ENCODE results near the gene TRAF1.
"Not testable (repeated sequence)": the region's sequence is repeated elsewhere in the genome, so short reads cannot be mapped to it uniquely, and the experiment has no call there.

Gene TRAF1, protein sequence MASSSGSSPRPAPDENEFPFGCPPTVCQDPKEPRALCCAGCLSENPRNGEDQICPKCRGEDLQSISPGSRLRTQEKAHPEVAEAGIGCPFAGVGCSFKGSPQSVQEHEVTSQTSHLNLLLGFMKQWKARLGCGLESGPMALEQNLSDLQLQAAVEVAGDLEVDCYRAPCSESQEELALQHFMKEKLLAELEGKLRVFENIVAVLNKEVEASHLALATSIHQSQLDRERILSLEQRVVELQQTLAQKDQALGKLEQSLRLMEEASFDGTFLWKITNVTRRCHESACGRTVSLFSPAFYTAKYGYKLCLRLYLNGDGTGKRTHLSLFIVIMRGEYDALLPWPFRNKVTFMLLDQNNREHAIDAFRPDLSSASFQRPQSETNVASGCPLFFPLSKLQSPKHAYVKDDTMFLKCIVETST

DNA sequence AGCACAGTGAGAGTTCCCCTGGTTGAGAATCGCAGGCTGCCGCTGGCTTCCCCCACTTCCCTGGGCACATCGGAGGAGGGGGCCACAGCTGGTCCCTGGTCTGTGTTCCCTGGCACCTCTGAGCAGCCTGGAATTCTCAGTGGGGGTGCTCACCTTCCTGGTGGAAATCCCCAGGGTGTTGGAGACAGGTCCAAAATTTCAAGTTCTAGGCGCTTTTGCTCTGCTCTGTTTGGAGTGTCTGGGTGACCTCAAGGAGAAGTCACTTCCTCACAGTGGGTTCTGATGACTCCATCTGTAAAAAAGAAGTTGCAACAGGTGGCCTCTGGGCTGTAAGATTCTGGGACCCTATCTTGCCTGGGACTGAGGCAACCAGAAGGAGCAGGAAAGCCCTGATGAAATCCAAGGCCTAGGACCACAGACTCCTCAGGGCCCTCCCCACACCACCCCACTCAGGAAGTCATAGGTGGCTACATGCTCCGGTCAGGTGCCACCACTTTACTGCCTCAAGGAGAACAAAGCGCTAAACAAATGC lies at the start of gene TRAF1:
TSS of gene TRAF1 (minus strand) at position 400 of the 532 bp plus-strand sequence. CDS start 721 bp downstream, outside the sequence.
- DNase-seq: peak in 1 of 2 donors; percentile 64

DNA sequence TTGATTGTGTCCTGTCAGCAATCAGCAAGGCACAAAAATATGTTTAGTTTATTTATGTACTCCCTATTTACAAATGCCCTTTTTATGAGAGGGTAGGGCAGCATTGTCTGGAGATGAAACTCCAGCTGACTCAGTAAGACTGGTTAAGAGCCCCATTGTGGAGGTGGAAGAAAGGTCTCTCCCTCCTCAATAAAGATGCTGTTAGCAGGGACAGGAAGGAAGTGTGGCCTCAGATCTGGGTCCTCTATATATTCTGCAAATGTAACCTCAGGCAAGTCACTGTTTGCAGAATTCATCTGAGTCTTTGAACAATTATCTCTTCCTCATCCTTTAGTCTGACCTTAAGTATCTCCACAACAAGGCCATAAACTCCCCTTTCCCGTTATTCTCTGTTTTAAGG lies 48.3 kb upstream of the TRAF1 start:
- DNase-seq: no peak

DNA sequence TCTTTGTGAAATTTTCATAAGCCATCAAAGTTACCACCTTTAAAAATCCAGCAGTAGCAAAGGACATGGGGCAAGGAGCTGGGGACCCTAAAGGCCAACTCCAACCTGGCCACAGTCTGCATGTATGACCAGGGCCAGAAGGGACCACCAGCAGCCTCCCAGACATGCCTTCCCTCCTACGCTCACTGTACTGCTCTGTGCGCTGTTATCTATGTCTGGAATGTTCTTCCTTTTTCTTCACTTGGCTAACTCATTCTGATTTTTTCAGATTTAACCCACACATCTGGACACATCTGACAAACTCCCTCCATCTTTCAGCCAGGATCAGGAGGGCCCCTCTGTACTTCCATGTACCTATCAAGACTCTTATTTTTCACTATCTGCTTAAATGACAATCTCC lies 47.6 kb upstream of the TRAF1 start:
- no peak for DNase-seq

DNA sequence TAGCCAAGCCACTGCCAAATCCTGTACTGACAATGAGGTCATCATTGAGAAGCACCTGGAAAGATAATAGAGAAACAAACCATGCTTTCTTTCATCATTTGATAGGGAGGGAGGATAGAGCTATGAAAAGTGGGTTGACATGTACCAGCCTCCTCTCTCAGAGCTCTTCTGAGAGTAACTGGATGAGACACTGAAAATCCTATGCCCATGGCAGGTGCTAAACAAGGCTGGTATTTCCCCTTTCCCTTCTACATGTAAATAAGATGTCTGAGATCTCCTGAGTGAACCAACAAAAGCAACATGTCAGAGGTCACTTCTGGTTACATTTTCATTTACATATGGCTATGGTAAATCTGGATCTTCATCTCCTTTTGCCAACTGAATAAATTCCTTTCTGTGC lies 45.3 kb upstream of the TRAF1 start:
- no peak for DNase-seq

DNA sequence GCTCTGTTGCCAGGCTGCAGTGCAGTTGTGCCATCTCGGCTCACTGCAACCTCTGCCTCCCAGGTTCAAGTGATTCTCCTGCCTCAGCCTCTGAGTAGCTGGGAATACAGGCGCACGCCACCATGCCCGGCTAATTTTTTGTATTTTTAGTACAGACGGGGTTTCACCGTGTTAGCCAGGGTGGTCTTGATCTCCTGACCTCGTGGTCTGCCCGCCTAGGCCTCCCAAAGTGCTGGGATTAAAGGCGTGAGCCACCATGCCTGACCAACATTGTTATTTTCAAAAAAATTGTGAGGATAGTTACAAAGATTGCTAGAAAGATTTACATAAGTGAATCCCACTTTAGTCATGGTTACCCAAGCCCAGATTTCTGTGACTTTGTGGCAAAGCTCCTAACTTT lies 44.9 kb upstream of the TRAF1 start:
- DNase-seq: not testable (repeated sequence)

DNA sequence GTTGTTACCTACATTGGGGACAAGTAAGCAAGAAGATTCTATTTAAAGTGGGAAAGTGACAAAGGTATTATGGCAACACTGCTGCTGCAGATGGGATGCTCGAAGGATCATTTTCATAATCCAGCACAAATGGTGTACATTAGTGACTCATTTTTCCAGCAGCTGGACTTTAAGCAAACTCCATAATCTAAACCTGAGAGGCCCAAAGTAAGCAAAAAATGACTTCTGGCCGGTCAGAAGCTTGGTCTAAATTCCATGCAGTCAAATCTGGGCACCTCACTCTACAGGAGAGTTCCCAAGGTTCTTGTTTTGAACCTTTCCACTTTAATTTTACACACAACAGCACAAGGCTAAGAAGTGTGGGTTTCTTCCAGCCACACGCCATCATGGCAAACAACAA lies 43.6 kb upstream of the TRAF1 start:
- DNase-seq: no peak

DNA sequence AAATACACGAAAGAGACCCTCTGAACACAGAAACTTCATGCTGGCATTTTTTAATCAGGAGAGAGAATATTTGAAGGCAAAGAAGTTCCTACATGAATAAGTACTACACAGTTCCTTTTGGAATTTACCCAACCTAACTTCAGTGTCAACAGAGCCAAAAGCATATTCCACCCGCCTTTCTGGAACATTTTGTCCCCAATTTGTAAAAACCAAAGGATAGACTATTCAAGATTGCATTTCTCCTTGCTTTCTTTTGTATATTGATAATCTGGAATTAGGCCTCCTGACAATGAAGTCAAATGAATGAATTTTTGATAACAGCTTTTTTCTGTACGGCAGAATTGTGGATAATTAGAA lies 39.4 kb upstream of the TRAF1 start:
- DNase-seq: no peak

DNA sequence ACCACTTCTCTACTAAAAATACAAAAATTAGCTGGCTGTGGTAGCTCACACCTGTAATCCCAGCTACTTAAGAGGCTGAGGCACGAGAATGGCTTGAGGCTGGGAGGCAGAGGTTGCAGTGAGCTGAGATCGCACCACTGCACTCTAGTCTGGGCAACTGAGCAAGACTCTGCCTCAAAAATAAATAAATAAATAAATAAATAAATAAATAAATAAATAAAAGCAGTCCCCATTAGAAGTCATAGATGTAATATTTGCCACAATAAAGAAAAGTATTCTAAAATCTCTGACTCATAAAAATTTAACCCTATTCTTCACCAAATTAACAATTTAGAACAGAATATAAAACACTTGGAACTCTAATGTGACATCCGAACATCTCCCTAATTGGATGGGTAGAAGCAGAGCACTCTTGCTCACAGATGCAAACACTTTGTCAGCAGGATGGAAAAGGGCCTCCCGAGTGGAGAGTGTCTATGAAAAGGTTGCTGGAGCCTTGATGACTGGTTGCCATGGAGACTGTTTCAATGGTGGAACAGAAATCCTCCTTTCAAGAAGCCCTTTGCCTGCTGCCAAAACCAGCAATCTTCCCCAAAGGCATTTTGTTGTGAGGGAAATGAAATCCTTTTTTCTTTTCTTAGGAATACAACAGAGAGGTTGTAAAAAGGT lies 38.9 kb upstream of the TRAF1 start:
- DNase-seq: no peak

DNA sequence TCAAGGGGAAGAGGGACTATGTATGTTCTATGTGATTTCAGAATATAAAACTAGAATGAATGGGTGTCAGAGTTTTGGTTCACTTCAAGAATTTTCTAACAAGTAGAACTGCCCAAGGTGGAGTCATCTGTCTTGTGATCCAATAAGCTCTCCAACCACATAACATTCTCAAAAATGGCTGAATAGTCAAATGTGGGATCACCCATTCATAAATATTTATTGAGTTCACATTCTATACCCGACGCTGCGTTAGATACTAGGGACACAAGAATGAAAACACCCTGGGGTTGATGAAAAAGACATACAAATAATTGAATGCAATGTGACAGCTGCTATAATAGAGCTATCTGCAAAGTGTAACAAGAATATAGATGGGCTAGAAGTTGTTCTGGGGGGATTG lies 35.3 kb upstream of the TRAF1 start:
- DNase-seq: no peak

DNA sequence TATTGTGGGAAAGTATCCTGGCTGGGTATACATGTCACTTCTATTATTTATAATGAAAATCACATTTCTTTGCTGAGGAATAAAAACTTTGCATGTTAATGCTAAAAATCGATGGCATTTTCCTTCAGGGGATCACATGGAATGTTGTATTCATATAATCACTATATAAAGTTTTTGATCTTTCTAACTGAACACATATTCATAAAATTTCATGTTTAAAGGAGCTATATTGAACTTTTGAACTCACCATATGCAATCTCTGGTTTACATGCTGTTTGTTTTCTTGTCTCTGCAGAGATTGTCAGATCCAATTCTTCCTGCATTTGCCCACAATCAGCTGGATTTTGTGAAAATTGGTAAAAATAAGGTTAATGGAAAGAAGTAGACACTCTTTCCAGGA lies 33.4 kb upstream of the TRAF1 start:
- DNase-seq: no peak

DNA sequence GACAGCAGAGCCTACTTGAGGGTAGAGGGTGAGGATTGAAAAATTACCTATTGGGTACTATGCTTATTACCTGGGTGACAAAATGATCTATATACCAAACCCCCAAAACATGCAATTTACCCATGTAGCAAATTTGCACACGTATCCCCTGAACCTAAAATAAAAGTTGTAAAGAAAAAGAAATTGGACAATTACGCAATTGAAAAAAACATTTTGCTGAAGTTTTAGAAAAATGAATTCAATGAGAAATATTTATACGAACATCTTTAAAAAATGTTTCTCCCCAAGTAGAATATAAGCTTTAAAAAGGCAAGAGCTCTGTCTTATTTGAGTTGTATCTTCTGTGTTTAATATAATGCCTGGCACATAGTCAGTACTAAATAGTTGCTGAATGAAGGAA lies 30.3 kb upstream of the TRAF1 start:
- DNase-seq: no peak

DNA sequence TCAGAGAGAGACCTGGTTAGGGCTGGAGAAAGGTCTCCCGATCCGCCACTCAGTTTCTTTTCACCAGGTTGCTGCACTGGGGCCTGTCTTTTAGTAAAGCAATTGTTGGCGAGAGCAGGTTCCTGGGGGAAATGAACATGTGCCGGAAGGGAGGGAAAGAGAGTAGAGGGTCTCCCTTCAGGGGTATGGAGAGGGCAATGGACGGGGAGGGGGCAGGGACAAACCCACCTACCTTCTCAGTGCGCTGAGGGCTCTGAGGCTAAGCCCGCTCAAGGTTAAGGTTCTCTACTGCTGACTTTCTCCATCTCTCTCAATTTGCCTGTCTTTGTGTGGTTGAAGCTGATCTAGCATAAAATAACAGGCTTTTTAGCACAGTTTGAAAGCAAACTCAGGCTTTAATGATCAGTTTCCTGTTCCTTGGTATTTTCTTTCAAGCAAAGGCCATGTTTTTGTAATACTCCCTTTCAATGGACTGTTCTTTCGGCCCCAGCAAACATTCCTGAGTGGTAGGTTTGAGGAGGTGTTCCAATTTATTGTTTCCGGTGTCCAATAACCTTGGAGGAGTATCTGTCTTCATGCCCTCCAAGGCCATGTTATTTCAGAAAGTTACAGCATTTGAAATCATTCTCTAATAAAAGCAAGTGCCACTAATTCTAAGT lies 25.5 kb upstream of the TRAF1 start:
- DNase-seq: no peak

DNA sequence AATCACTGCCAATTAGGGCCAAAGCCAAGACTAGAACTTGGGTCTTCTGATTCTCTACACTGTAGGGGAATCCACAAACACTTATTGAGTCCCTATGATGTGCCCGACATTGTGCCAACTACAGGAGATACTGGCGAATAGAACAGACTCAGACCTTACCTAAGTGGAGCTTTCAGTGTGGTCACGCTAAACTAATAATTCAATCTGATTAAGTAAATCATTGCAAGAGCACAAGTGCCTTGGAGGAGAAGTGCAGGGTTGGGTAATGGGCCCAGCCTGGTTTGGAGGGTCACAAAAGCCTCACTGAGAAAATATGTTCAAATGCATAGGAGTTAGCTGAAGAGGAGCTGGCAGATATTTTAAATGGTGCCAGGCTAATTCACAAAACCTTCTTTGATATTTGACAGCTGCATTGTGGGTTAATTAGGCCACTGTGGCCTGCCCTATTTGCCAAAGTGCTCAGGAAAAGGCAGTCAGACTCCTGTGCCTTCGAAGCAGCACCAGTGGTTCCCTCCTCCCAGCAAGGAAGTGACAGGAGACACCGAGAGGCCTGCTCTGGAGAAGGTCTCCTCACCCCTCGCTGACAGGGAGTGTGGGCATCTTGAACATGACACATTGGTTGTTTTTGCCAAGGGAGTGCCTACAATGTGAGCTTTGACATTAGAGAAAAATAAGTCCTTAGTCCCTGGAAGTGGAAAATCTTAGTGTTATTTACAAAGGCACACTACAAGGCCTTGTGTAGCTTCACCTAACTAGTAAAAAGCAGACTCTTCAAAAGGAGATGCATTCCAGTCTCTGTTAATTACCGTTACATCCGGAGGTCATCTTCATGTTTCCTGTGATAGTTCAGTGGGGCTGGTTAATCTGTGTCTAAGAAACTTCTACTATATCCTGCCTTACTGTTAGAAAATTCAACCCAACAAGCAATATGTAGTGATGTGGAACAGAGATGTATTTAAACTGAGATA lies 24.1 kb upstream of the TRAF1 start:
- no peak for DNase-seq

DNA sequence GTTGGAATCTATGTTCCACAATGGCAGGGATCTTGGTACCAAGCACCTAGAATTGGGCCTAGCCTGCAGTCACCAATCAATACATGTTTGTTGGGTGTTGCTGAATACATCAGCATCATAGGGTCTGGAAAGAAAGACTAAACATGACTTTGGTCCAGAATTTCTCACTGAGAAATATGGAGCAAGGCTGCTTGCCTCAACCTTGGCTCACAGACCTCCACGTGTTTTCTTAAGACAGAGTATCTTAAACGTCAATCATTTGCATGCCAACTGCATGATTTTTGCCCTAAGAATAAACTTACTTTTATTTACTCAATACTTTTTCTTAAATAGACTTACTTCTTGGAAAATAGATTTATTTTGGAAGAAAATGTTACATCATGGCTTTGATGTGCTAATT lies 22.7 kb upstream of the TRAF1 start:
- DNase-seq: no peak

DNA sequence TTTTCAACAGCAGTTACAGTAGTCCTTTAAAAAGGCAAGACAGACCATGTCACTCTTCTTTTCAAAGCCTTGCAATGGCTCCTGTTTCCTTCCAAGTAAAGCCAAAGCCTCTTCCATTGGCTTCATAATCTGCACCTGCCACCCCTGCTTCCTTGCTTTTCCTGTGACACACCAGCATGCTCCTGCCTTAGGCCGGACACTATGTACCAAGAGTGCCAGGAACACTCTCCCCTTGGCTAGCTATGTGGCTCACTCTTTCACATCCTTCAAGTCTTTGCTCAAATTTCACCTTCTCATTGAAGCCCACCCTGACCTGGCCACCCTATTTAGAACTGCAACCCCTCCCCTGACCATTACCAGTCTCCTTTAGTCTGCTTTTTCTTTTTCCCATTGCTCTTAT lies 22.2 kb upstream of the TRAF1 start:
- DNase-seq: no peak

DNA sequence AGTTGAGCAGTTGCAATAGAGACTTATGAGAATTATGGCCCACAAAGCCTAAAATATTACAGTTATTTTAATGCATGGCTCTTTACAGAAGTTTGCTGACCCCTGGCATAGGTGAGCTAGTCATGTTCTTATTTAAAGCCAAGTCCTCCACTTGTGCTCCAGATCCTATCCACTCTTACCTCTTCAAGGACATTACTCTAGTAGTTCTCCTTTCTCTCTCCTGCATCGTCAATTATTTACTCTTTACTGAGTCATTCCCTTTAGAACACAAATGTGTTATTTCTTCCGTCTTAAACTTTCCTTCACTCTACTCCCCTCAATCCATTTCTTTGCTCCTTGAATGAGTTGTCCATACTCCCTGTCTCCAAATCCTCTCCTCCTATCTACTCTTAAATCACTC lies 20.6 kb upstream of the TRAF1 start:
- no peak for DNase-seq

DNA sequence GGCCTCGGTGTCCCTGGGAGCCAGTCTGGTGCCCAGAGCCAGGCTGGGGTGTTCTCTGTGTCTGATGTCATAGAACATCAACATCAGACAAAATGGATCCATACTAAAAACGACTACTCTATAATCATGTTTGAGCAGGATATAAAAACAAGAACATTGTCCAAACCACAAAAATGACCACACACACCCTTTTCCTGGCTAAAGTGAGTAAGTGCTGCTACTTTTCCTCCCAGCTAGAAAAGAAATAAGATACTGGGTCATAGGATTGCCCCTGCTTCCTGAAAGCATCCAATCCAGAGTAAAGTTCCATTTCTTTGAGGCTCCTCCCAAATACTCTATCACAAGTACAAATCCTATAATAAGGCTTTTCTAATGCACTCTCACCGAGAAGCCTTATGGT lies 19.7 kb upstream of the TRAF1 start:
- DNase-seq: no peak

DNA sequence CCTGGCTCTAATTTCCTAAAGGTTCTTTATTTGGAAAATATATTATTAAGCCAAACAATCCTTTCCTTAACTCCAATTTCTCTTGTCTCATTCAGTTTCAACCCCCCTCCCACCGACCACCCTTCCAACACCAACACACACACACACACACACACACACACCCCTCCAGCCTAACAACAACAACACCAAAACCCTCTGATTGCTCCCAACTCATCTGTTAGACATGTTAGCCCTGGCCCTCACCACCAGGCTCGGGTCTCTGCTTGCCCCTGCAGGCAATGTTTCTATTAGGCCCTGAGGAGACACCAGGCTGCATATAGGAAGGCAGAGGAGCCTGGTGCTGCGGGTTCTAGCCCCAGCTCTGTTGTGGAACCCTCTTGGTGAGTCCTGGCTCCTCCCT lies 18.4 kb upstream of the TRAF1 start:
- no peak for DNase-seq

DNA sequence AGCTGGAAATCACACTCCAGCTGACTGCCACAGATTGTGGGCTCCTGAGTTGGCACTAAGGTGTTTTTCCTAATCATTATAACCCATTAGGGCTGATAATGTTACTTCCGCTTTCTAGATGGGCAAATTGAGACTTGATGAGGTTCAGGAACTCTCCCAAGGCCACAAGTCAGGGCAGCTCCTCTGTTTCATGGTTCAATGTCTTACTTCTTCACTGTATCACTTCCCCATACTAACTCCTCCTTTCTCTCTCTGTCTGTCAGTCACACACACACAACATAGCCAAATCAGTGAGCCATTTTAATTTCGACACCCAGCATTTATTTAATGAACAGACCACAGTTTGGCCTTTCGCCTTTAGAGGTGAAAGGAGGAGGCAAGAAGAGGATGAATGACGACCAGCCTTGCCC lies 17.8 kb upstream of the TRAF1 start:
- peak in 1 of 2 donors; percentile 38 for DNase-seq

DNA sequence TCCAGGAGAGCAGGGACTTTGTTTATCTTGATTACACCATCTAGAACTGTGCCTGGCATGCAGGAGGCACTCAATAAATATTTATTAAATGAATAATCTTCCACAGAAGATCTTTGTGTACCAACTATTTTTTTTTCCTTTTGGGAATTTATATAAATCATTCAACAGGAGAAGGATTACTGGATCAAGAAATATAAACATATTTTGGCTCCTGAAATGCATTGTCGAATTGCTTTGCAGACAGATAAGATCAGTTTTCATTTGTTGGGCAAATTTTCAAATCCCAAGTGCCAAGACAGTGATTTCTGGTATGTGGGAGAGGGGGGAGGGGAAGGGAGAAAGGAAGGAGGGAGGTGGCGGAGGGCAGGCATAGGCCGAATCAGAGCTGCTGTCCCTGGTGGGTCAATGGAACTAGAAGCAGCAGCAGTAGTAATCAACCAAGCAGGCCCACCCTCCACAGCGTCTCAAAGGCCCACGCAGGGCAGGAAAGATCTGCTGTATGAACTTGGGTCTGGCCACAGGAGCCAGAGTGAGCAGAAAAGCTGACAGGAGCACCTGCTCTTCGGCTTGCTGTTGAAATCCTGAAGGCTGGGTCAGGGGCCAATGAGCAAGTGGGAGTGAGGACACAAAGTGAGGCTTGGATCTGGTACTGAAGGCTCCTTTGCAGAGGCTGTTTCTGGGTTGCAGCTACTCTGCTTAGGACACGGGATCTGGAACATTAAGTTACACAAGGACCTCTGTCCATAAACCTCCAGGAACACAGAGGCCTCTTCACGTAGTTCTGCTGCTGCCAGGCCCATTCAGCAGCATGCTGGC lies 15.8 kb upstream of the TRAF1 start:
- DNase-seq: no peak

DNA sequence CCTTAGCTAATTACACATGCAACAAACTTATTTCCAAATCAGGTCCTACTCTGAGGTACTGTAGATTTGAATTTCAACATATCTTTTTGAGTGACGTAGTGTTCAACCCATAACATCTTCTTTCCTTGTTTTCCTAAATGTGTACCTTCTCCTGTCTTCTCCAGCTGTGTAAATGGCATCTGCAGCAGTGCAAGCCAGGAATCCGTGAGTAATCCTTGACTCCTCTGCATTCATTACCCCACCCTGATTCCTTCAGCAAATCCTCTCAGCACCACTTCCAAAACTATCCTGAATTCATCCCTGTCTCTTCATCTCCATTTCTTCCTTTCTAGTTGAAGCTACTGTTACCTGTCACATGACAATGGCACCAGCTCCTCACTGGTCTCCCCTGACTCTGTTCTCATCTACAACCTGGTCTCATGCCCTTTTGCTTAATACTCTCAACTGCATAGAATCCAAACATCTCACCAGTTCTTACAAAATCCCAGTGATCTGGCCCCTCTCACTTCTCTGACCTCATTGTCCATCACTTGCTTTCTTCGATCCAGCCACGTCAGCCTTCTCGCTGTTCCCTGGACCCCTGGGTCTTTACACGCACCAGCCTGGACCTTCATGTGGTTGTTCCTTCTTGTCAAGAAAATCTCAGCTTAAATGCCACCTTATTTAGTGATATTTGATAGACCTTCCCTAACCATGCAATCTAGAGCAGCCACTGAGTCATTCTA lies 14.6 kb upstream of the TRAF1 start:
- no peak for DNase-seq

Measured in CD4-positive, alpha-beta T cell treated with Interferon alpha-2 for 1 hour (primary cell).